ENCODE measurements around the gene RELN.
A peak's percentile ranks its signal among the peaks of the same experiment; 100 is the strongest.

Gene RELN

GRCh38 chr7:103538964-103539709 is 450.3 kb downstream of the RELN start:
- DNase-seq: no peak
- H3K23ac ChIP-seq (ENCODE audit: low read length): no peak overlapping the region
- H2BK120ac ChIP-seq (ENCODE audit: insufficient read depth, low read length, poor library complexity): no peak overlapping the region
- no peak overlapping the region for H4K8ac ChIP-seq (ENCODE audit: low read depth, low read length)
- H3K27me3 ChIP-seq (ENCODE audit: insufficient read depth, low read length): no peaks in the 10 kb centered on the region
- H2BK12ac ChIP-seq (ENCODE audit: low read length): no peak overlapping the region
- no peak overlapping the region for H3K4me3 ChIP-seq (ENCODE audit: low read depth, low read length)
- no peaks in the 10 kb centered on the region for H3K9me3 ChIP-seq (ENCODE audit: insufficient read depth, low read depth, low read length)
- no peaks in the 10 kb centered on the region for H3K79me1 ChIP-seq (ENCODE audit: low read length)
- no peak overlapping the region for H3K4ac ChIP-seq (ENCODE audit: low read depth, low read length)
- no CpG with 5 or more reads among the region's 11 CpGs for WGBS (ENCODE audit: extremely low coverage, insufficient coverage, insufficient read length)
- H3K14ac ChIP-seq (ENCODE audit: low read length): no peak overlapping the region
- no peaks in the 10 kb centered on the region for H3K36me3 ChIP-seq (ENCODE audit: control insufficient read depth in 1 of 2, insufficient read depth in 2 of 2, low read length in 2 of 2)
- H3K4me2 ChIP-seq (ENCODE audit: low read length): no peak overlapping the region
- H3K4me1 ChIP-seq (ENCODE audit: control insufficient read depth in 1 of 2, insufficient read depth in 2 of 2, low read length in 2 of 2): no peaks in the 10 kb centered on the region
- no peak overlapping the region for H3K9ac ChIP-seq (ENCODE audit: low read length)
- H3K79me2 ChIP-seq (ENCODE audit: control insufficient read depth, insufficient read depth, low read length, poor library complexity): no peaks in the 10 kb centered on the region
- H4K91ac ChIP-seq (ENCODE audit: low read depth, low read length): no peak overlapping the region
- no peak overlapping the region for H3K18ac ChIP-seq (ENCODE audit: low read length)
- H4K12ac ChIP-seq (ENCODE audit: low read depth, low read length): no peak overlapping the region
- no peak overlapping the region for H2AK5ac ChIP-seq (ENCODE audit: low read length)
- no peak overlapping the region for H2BK5ac ChIP-seq (ENCODE audit: low read depth, low read length, poor library complexity)
- no peak overlapping the region for H3K27ac ChIP-seq (ENCODE audit: low read depth, low read length)
- no peak overlapping the region for H2AFZ ChIP-seq (ENCODE audit: insufficient read depth, low read length, poor library complexity)

GRCh38 chr7:103533761-103534160 is 455.7 kb downstream of the RELN start:
- Histone ChIP-seq H3K36me3 (ENCODE audit: control insufficient read depth in 1 of 2, insufficient read depth in 2 of 2, low read length in 2 of 2) (no peaks in the 10 kb centered on the region), H3K79me1 (ENCODE audit: low read length) (no peaks in the 10 kb centered on the region), H4K91ac (ENCODE audit: low read depth, low read length) (no peak overlapping the region), H3K4me1 (ENCODE audit: control insufficient read depth in 1 of 2, insufficient read depth in 2 of 2, low read length in 2 of 2) (no peaks in the 10 kb centered on the region), H3K4ac (ENCODE audit: low read depth, low read length) (no peak overlapping the region), H3K9ac (ENCODE audit: low read length) (no peak overlapping the region), H3K18ac (ENCODE audit: low read length) (no peak overlapping the region), H2BK5ac (ENCODE audit: low read depth, low read length, poor library complexity) (no peak overlapping the region), H3K27ac (ENCODE audit: low read depth, low read length) (no peak overlapping the region), H3K4me3 (ENCODE audit: low read depth, low read length) (no peak overlapping the region), H2BK12ac (ENCODE audit: low read length) (no peak overlapping the region), H4K12ac (ENCODE audit: low read depth, low read length) (no peak overlapping the region), H3K14ac (ENCODE audit: low read length) (no peak overlapping the region), H3K27me3 (ENCODE audit: insufficient read depth, low read length) (no peaks in the 10 kb centered on the region), H2AFZ (ENCODE audit: insufficient read depth, low read length, poor library complexity) (no peak overlapping the region), H4K8ac (ENCODE audit: low read depth, low read length) (no peak overlapping the region), H2BK120ac (ENCODE audit: insufficient read depth, low read length, poor library complexity) (no peak overlapping the region), H2AK5ac (ENCODE audit: low read length) (no peak overlapping the region), H3K4me2 (ENCODE audit: low read length) (no peak overlapping the region), H3K9me3 (ENCODE audit: insufficient read depth, low read depth, low read length) (no peaks in the 10 kb centered on the region), H3K23ac (ENCODE audit: low read length) (no peak overlapping the region), H3K79me2 (ENCODE audit: control insufficient read depth, insufficient read depth, low read length, poor library complexity) (no peaks in the 10 kb centered on the region)
- no CpG with 5 or more reads among the region's 4 CpGs for WGBS (ENCODE audit: extremely low coverage, insufficient coverage, insufficient read length)
- DNase-seq: no peak

GRCh38 chr7:103532955-103533354 is 456.5 kb downstream of the RELN start:
- H3K79me1 ChIP-seq (ENCODE audit: low read length): no peaks in the 10 kb centered on the region
- H2BK5ac ChIP-seq (ENCODE audit: low read depth, low read length, poor library complexity): no peak overlapping the region
- H3K18ac ChIP-seq (ENCODE audit: low read length): no peak overlapping the region
- no CpG with 5 or more reads among the region's 5 CpGs for WGBS (ENCODE audit: extremely low coverage, insufficient coverage, insufficient read length)
- H2AFZ ChIP-seq (ENCODE audit: insufficient read depth, low read length, poor library complexity): no peak overlapping the region
- no peak overlapping the region for H3K23ac ChIP-seq (ENCODE audit: low read length)
- no peak overlapping the region for H2AK5ac ChIP-seq (ENCODE audit: low read length)
- H2BK12ac ChIP-seq (ENCODE audit: low read length): no peak overlapping the region
- H3K36me3 ChIP-seq (ENCODE audit: control insufficient read depth in 1 of 2, insufficient read depth in 2 of 2, low read length in 2 of 2): no peaks in the 10 kb centered on the region
- no peak overlapping the region for H3K4ac ChIP-seq (ENCODE audit: low read depth, low read length)
- H3K9ac ChIP-seq (ENCODE audit: low read length): no peak overlapping the region
- no peak overlapping the region for H3K4me2 ChIP-seq (ENCODE audit: low read length)
- H3K9me3 ChIP-seq (ENCODE audit: insufficient read depth, low read depth, low read length): no peaks in the 10 kb centered on the region
- no peak for DNase-seq
- H3K4me3 ChIP-seq (ENCODE audit: low read depth, low read length): no peak overlapping the region
- no peak overlapping the region for H3K14ac ChIP-seq (ENCODE audit: low read length)
- H3K79me2 ChIP-seq (ENCODE audit: control insufficient read depth, insufficient read depth, low read length, poor library complexity): no peaks in the 10 kb centered on the region
- no peak overlapping the region for H4K12ac ChIP-seq (ENCODE audit: low read depth, low read length)
- H3K27me3 ChIP-seq (ENCODE audit: insufficient read depth, low read length): no peaks in the 10 kb centered on the region
- H2BK120ac ChIP-seq (ENCODE audit: insufficient read depth, low read length, poor library complexity): no peak overlapping the region
- no peak overlapping the region for H4K8ac ChIP-seq (ENCODE audit: low read depth, low read length)
- no peak overlapping the region for H3K27ac ChIP-seq (ENCODE audit: low read depth, low read length)
- no peak overlapping the region for H4K91ac ChIP-seq (ENCODE audit: low read depth, low read length)
- no peaks in the 10 kb centered on the region for H3K4me1 ChIP-seq (ENCODE audit: control insufficient read depth in 1 of 2, insufficient read depth in 2 of 2, low read length in 2 of 2)

- no peak overlapping the region for H2BK120ac ChIP-seq (ENCODE audit: insufficient read depth, low read length, poor library complexity)
- H3K4ac ChIP-seq (ENCODE audit: low read depth, low read length): no peak overlapping the region
- H4K91ac ChIP-seq (ENCODE audit: low read depth, low read length): no peak overlapping the region
- no peaks in the 10 kb centered on the region for H3K79me2 ChIP-seq (ENCODE audit: control insufficient read depth, insufficient read depth, low read length, poor library complexity)
- H3K27me3 ChIP-seq (ENCODE audit: insufficient read depth, low read length): no peaks in the 10 kb centered on the region
- no peaks in the 10 kb centered on the region for H3K36me3 ChIP-seq (ENCODE audit: control insufficient read depth in 1 of 2, insufficient read depth in 2 of 2, low read length in 2 of 2)
- H2AK5ac ChIP-seq (ENCODE audit: low read length): no peak overlapping the region
- no peak overlapping the region for H2AFZ ChIP-seq (ENCODE audit: insufficient read depth, low read length, poor library complexity)
- H3K18ac ChIP-seq (ENCODE audit: low read length): no peak overlapping the region
- no peak overlapping the region for H4K8ac ChIP-seq (ENCODE audit: low read depth, low read length)
- no peaks in the 10 kb centered on the region for H3K9me3 ChIP-seq (ENCODE audit: insufficient read depth, low read depth, low read length)
- H3K79me1 ChIP-seq (ENCODE audit: low read length): no peaks in the 10 kb centered on the region
- H2BK12ac ChIP-seq (ENCODE audit: low read length): no peak overlapping the region
- no peak overlapping the region for H2BK5ac ChIP-seq (ENCODE audit: low read depth, low read length, poor library complexity)
- WGBS (ENCODE audit: extremely low coverage, insufficient coverage, insufficient read length): no CpG with 5 or more reads among the region's 2 CpGs
- no peak overlapping the region for H4K12ac ChIP-seq (ENCODE audit: low read depth, low read length)
- H3K4me1 ChIP-seq (ENCODE audit: control insufficient read depth in 1 of 2, insufficient read depth in 2 of 2, low read length in 2 of 2): no peaks in the 10 kb centered on the region
- H3K27ac ChIP-seq (ENCODE audit: low read depth, low read length): no peak overlapping the region
- H3K14ac ChIP-seq (ENCODE audit: low read length): no peak overlapping the region
- no peak overlapping the region for H3K4me2 ChIP-seq (ENCODE audit: low read length)
- no peak overlapping the region for H3K9ac ChIP-seq (ENCODE audit: low read length)
- H3K4me3 ChIP-seq (ENCODE audit: low read depth, low read length): no peak overlapping the region
- H3K23ac ChIP-seq (ENCODE audit: low read length): no peak overlapping the region
- DNase-seq: peak in 1 of 2 donors; percentile 18
Measured at GRCh38 chr7:103528152-103528551, 461.3 kb downstream of the RELN start.
